M059J (cell line): ENCODE data around the gene RPP25L. TPM values are rescaled to one million over a fixed set of nuclear protein-coding genes. Genes with fewer than 3 reads are reported as not detected.

Source experiments
- DNase-seq: peaks from one replicate; pipeline ENCODE4 v3.0.0-alpha.2; 2012; ENCODE audit warnings: low read depth
- total RNA-seq: library from RNA; depleted of rRNA; stranded (reverse); fragments of >200 nt; shearing (Covaris generic); gene quantifications from 2 replicates; pipeline ENCODE4 v1.2.3, GENCODE V29; 2014

Gene RPP25L
- total RNA-seq, 1 experiment from 2014 or later, result 23.3 TPM

GRCh38 chr9:34637356-34638137 lies 25.6 kb upstream of the RPP25L start, which contains the start of gene SIGMAR1:
TSS of gene SIGMAR1 (minus strand) at chr9:34637787. CDS start at chr9:34637697, 90 bp downstream.
- DNase-seq, result peak; percentile 86

DNA sequence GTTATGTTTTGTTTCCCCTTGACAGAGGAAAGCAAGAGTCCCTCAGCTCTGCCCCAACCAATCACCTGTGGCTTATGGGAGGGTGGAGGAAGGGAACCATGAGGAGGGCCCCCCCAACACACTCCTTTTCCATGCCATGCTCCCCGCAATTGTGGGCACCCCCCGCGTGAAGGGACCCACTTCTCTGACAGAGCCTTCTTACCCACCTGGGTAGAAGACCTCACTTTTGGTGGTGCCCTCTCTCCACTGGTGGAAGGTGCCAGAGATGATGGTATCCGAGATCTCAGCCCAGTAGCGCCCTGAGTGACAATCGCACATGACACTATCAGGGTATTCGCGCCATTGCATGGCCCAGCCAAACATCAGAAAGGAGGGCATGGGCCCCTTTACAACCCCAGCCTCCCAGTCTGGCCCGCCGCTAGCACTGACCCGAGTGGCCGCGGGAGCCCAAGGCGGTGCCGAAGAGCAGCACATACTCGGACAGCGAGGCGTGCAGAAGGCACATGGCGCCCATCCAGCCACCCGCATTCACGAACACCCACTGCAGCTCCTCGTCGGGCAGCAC lies 25.0 kb upstream of the RPP25L start:
- no peak for DNase-seq

GRCh38 chr9:34635556-34635955 lies 23.7 kb upstream of the RPP25L start:
- DNase-seq, result no peak

GRCh38 chr9:34634551-34635248 lies 22.8 kb upstream of the RPP25L start:
- DNase-seq, result no peak

DNA sequence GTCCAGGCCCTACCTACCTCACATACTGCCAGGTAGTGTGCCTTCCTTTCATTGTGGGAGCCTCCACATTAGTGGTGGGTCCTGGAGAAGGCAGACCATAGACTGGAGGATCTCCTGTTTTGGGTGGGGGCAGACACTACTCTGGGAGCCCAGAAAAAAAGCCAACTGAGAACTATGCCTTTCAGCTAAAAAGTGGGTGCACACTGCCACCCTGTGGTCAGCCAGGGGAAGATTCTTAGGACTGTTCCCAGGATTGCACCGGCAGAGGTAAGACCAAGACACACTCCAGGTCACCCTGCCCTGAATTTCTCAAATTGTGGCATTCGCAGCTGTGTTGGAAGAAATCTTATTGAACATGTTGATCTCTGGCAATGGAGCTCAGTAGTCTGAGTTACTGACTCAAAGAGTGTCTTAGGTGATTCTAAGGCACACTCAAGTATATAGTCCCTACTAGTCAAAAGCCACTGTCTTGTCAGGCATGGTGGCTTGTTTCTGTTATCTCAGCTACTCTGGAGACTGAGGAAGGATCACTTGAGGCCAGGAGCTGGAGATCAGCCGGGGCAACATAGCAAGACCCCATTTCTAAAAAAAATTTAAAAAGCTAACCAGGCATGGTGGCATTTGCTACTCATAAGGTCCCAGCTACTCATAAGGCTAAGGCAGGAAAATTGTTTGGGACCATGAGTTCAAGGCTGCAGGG lies 22.1 kb upstream of the RPP25L start:
- DNase-seq, result peak; percentile 65

DNA sequence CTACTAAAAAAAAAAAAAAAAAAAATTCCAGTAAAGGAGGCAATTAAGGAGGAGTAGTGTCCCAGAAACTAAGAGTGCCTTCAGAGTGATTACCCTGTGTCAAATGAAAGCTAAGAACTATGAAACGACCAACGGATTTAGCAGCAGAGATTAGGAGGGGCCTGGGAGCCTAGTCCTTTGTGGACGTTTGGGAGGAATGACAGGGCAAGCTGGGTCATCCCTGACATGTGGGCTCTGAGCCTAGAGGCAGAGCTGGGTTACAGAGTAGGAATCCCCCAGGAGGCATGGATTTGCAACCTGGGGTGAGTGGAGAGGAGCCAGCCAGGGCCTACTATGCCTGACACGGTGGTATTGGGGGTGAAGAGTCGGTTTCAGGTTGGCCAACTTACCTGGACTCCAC lies 21.3 kb upstream of the RPP25L start:
- DNase-seq, result no peak

DNA sequence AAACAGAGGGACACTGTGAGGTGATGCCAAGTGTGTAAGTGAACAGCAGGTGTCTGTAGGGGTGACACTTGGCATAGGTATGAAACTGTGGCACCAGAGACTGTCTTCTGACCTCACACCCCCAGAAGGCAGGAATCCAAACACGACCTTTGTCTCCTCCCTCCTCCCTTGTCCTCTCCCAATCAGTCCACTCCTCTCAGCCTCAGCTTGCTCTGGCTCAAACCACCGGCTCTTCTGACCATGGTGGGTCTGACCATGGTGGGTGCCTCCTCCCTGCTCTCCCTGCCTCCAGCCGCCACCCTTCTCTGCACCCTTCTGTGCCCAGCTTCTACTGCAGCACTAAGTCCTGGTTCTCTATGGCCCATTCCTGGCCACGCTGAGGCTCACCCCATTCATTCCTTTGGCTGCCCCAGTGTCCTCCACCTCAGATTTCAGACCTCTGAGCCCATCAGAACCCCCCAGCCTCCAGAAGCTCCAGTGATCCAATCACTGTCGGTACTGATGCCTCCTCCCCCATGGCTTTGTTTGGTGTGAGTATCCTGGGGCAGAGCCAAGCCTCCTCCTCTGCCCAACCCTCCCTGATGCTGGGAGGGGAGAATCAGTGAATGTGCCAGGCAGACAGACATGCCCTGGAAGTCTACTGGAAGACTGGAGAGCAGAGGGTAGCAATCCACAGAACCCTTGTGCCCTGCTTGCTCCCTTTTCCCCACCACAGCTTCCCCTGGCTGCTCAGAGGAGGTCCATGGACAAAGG lies 18.7 kb upstream of the RPP25L start:
- no peak for DNase-seq

GRCh38 chr9:34629491-34629808 lies 17.6 kb upstream of the RPP25L start:
- DNase-seq, result no peak

DNA sequence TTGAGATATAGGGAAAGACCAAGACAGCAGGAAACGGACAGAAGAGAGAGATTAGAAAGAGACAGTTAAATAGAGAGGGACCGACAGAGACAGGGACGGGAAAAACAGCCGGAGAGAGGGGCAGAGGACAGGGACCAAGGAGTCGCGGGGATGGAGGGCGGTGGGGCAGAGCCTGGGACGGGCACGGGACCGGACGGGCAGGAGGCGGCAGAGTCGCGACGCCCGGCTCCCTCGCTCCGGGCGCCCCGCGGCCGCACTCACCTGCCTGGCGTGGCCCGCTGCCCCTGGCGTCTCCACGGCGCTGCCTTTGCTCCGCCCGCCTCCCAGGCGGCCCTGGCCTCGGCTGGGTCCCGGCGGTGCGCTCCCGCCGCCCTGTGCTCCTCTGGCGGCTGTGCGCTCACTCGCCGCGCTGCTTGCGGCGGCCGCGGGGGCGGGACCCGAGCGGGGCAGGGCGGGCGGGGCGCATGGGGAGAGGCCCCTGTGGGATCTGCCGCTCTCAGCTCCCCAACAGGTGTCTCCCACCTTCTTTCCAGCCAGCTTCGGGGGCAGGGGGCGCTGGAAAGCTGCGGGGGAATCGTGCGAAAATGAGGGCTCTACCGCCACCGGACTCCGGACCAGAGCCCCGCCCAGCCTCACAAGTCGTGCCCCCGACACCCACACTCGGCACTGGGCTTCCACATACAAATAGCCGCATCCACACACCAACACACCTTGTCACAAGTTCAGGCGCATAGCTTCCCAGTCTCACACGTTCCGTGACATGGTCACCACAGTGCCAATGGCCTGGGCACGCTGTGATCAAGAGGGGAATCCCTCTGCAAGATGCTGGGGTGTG lies 17.0 kb upstream of the RPP25L start, which contains the start of gene ARID3C:
ARID3C (minus strand) TSS at position 411 of the 835 bp plus-strand sequence. CDS start 1,052 bp downstream, outside the sequence.
- peak; percentile 17 for DNase-seq

DNA sequence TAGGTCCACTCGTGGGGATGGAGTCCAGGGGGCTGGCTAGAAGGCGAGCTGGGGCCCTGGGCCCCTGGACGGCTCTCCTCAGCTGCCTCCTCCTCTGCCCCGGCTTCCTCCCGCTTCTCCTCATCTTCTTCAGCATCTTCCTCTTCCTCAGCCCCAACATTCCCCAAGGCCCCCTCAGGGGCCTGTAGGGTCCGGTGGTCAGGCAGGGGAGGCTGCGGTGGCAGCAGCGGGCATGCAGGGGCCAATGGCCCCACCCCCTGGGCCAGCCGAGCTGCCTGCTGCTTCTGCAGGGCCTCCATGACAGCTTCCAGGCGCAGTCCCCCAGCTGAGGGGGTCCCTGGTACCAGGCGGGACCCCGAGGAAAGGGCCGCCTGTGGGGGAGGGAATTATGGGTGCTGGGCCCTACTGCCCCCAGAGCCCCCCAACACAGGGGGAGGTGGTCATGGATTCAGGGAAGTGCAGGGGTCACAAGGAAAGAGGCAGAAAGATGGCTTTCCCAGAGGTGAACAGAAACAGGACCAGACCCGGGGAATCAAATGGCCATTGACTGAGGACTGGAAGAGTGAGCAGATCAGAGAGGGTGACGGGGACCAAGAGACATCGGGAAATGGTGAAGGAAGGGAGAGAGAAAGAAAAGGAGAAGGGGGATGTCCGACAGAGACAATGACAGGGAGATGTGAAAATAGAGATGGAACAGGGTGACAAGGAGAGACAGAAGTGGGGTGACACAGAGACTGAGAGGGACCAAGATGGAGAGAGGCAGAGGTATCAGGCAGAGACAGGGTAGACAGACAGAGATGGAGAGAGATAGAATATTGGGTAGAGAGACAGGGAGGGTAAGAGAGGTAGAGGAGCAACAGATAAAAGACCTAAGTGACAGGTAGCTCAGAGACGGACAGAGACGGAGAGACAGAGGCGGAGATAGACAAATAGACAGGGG lies 16.1 kb upstream of the RPP25L start:
- no peak for DNase-seq

- no peak for DNase-seq
Measured at GRCh38 chr9:34625186-34625486, 13.2 kb upstream of the RPP25L start.

DNA sequence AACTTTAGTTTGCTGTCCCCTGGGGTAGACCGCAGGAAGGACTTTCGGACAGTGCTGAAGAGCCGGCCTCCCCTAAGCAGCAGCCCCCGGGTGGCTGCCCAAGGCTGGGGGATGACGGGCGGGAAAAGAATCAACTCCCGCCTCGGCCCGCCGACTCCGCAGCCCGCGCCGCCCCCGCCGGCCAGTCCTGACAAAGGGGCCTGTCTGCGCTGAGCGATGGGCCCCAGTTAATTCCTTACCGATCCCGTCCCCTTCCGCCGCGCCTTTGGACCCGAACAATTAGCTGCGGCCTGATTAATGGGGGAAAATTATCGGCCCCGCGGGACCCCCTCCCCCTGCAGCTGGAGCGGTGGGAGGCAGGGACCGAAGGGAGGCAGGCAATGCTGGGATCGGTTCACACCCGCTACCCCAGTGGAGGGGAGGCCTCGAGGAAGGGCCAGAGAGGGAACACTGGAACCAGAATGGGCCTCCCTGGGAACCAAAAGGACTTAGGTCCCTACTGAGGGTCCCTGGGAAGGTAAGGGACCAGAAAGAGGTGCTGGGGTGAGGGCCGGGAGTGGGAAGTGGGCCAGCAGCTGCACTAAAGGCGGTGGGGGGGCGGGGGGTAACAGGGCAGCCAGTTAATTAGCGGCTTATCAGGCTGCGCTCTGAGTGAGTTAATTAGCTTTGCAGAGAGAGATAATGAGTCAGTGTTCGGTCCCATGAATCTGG lies 12.7 kb upstream of the RPP25L start:
- DNase-seq, result no peak

DNA sequence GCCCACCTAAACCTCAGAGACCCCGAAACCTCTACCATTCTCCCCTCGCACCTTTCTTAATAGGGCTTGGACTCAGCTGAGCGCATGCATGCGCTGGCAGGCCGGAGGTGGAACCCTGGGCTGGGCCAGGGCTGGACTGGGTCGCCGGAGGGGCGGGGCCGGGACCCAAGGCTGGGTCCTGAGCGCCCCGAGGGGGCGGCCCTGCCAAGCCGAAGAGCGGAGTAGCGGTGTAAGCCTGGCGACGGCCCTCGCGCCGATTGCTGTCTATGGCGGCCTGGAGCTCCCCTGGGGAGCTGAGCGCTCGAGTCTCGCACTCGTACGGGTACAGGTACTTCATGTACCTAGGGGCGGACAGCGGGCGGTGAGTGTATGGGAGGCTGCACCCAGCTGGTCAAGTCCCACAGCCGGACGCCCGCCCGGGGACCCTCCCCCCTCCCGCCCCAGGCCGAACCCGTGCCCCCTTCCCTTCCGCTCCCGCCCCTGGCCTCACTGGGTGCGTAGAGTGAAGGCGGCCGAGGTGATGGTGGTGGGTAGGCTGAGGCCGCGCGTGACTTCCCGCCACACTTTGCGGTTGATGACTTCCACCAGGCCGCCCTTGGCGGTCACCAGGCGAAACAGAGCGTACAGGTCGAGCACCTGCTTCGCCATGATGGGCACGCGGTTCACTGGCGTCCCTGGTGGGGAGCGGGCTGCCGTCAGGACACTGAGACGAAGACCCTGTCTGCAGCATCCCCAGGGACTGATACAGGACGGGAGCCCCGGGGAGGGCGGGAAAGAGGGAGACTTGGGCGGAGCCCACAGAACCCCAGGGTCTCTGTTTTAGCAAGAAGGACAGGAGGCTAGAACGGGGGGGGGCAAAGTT lies 11.7 kb upstream of the RPP25L start:
- DNase-seq, result no peak

DNA sequence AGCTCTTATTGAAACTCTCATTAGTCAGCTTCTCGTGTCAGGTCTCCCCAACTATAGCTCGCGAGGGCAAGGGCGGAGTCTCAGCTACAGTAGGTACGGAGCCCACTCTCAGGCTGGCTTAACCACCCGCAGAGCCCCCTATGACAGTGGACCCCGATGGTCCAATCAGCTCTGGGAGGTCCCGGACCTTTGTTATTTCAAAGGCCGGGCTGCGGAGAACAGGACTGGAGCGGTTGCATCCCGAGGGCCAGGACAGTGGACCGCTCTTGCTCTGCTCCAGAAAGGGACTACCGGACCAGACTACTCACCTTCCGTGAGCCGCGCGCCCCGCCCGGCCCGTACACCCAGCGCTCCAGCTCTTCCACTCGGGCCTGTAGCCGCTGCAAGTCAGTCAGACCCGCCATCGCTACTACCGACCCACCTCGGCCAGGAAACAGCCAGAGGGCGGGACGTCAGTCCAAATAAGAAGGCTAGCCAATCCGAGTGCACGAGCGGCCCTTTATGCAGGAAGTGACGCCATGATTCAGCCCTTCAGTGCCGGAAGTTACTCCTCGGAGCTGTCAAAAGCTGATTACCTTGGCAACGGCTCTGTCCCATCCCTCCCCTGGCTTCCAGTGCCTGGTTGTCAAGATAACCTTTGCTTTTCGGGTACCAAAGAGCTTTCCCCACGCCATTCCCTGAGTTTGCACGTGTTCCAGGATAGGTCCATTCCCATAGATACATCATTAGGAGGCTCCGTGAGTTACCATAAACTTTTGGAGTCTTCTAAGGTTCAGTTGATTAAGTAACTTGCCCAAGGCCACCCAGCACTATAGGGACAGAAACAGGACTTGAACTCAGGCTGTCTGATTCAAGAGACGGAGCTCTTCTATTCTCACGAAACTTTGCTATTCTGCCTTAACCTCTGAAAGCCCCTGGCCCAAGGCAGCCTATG lies 8.4 kb upstream of the RPP25L start, which contains the start of gene DCTN3:
DCTN3 (minus strand) TSS at position 435 of the 934 bp plus-strand sequence; CDS start at position 404, 31 bp downstream.
- DNase-seq, result peak; percentile 96

GRCh38 chr9:34615132-34615531 lies 3.2 kb upstream of the RPP25L start:
- no peak for DNase-seq

GRCh38 chr9:34612788-34613390 lies 992 bp upstream of the RPP25L start:
- DNase-seq, result peak; percentile 83
